ENCODE data around the gene ANO6. TPM values are rescaled to one million over a fixed set of nuclear protein-coding genes. Genes with fewer than 3 reads are reported as not detected.

ANO6 gene
- total RNA-seq, 4 donors from 2014 or later: 139 to 167 (median 155) TPM

- TF ChIP-seq CTCF (IDR thresholded peaks at IDR 0.05; ENCODE audit: low read depth): no peak
Observed at GRCh38 chr12:45298721-45299692, 83.1 kb downstream of the ANO6 start.

- no peak for TF ChIP-seq CTCF (IDR thresholded peaks at IDR 0.05; ENCODE audit: low read depth)
Observed at GRCh38 chr12:45302621-45303369, 86.9 kb downstream of the ANO6 start.

- TF ChIP-seq CTCF (IDR thresholded peaks at IDR 0.05; ENCODE audit: low read depth): no peak
Observed at GRCh38 chr12:45303945-45304344, 88.0 kb downstream of the ANO6 start.

GRCh38 chr12:45304514-45305178 lies 88.8 kb downstream of the ANO6 start:
- no peak for TF ChIP-seq CTCF (IDR thresholded peaks at IDR 0.05; ENCODE audit: low read depth)

GRCh38 chr12:45305907-45306306 lies 90.0 kb downstream of the ANO6 start:
- no peak for TF ChIP-seq CTCF (IDR thresholded peaks at IDR 0.05; ENCODE audit: low read depth)

- TF ChIP-seq CTCF (IDR thresholded peaks at IDR 0.05; ENCODE audit: low read depth): no peak
Observed at GRCh38 chr12:45309836-45310626, 94.1 kb downstream of the ANO6 start.

Data from subcutaneous adipose tissue (tissue), 4 donors.